ENCODE data around the gene HSPB6.
"Not testable (repeated sequence)": the region's sequence is repeated elsewhere in the genome, so short reads cannot be mapped to it uniquely, and the experiment has no call there.

The HSPB6 gene

GRCh38 chr19:35756377-35757230, at the start of gene HSPB6:
Gene HSPB6 (minus strand): TSS chr19:35757029. CDS start chr19:35757008, 21 bp downstream.
- Mint-ChIP-seq H3K27ac (peak within 1 kb of the TSS; percentile 95), H3K4me1 (ENCODE audit: low read depth) (peaks cover 27% of the 10 kb centered on the region), H3K27me3 (no peaks in the 10 kb centered on the region), H3K4me3 (peak within 1 kb of the TSS; percentile 96), H3K36me3 (no peaks in the 10 kb centered on the region), H3K9me3 (ENCODE audit: low read depth) (no peaks in the 10 kb centered on the region)

- H3K4me1 Mint-ChIP-seq (ENCODE audit: low read depth), result peaks cover 5% of the 10 kb centered on the region
- H3K4me3 Mint-ChIP-seq, result no peak overlapping the region
- H3K9me3 Mint-ChIP-seq (ENCODE audit: low read depth), result no peaks in the 10 kb centered on the region
- no peak overlapping the region for H3K27ac Mint-ChIP-seq
- peaks cover 3% of the 10 kb centered on the region for H3K27me3 Mint-ChIP-seq
- no peaks in the 10 kb centered on the region for H3K36me3 Mint-ChIP-seq
These were observed 49.8 kb upstream of the HSPB6 start for GRCh38 chr19:35806597-35806996.

GRCh38 chr19:35805526-35806102, 48.8 kb upstream of the HSPB6 start:
- no peak overlapping the region for H3K27ac Mint-ChIP-seq

GRCh38 chr19:35801828-35802227, 45.0 kb upstream of the HSPB6 start:
- H3K27ac Mint-ChIP-seq, result no peak overlapping the region
- H3K36me3 Mint-ChIP-seq, result no peaks in the 10 kb centered on the region
- peaks cover 9% of the 10 kb centered on the region for H3K27me3 Mint-ChIP-seq

More at GRCh38 chr19:35805526-35806102, 48.8 kb upstream of the HSPB6 start:
- no peak overlapping the region for H3K4me3 Mint-ChIP-seq
- no peaks in the 10 kb centered on the region for H3K36me3 Mint-ChIP-seq
- peaks cover 5% of the 10 kb centered on the region for H3K4me1 Mint-ChIP-seq (ENCODE audit: low read depth)
- H3K27me3 Mint-ChIP-seq, result peaks cover 3% of the 10 kb centered on the region
- no peaks in the 10 kb centered on the region for H3K9me3 Mint-ChIP-seq (ENCODE audit: low read depth)

GRCh38 chr19:35797663-35798062, 40.8 kb upstream of the HSPB6 start:
- H3K9me3 Mint-ChIP-seq (ENCODE audit: low read depth), result no peaks in the 10 kb centered on the region
- peaks cover 4% of the 10 kb centered on the region for H3K4me1 Mint-ChIP-seq (ENCODE audit: low read depth)
- H3K4me3 Mint-ChIP-seq, result no peak overlapping the region
- peaks cover 2% of the 10 kb centered on the region for H3K36me3 Mint-ChIP-seq
- H3K27me3 Mint-ChIP-seq, result peaks cover 22% of the 10 kb centered on the region
- no peak overlapping the region for H3K27ac Mint-ChIP-seq

More at GRCh38 chr19:35801828-35802227, 45.0 kb upstream of the HSPB6 start:
- Mint-ChIP-seq H3K4me3 (no peak overlapping the region), H3K4me1 (ENCODE audit: low read depth) (peaks cover 8% of the 10 kb centered on the region), H3K9me3 (ENCODE audit: low read depth) (no peaks in the 10 kb centered on the region)

GRCh38 chr19:35796645-35797542, 40.1 kb upstream of the HSPB6 start:
- H3K36me3 Mint-ChIP-seq, result peaks cover 2% of the 10 kb centered on the region
- H3K4me3 Mint-ChIP-seq, result peak overlapping the region; percentile 27
- no peak overlapping the region for H3K27ac Mint-ChIP-seq
- peaks cover 21% of the 10 kb centered on the region for H3K27me3 Mint-ChIP-seq
- H3K4me1 Mint-ChIP-seq (ENCODE audit: low read depth), result peaks cover 4% of the 10 kb centered on the region
- no peaks in the 10 kb centered on the region for H3K9me3 Mint-ChIP-seq (ENCODE audit: low read depth)

- not testable (repeated sequence) for H3K9me3 Mint-ChIP-seq (ENCODE audit: low read depth); H3K4me3 Mint-ChIP-seq; H3K4me1 Mint-ChIP-seq (ENCODE audit: low read depth); H3K27ac Mint-ChIP-seq; H3K36me3 Mint-ChIP-seq
- H3K27me3 Mint-ChIP-seq, result peaks cover 19% of the 10 kb centered on the region
These were observed 38.7 kb upstream of the HSPB6 start for GRCh38 chr19:35795564-35795963.

GRCh38 chr19:35793381-35794165, 36.7 kb upstream of the HSPB6 start:
- Mint-ChIP-seq H3K27me3 (peaks cover 17% of the 10 kb centered on the region), H3K36me3 (peaks cover 2% of the 10 kb centered on the region), H3K4me1 (ENCODE audit: low read depth) (peaks cover 4% of the 10 kb centered on the region), H3K27ac (peak overlapping the region; percentile 50), H3K4me3 (no peak overlapping the region), H3K9me3 (ENCODE audit: low read depth) (no peaks in the 10 kb centered on the region)

- H3K4me1 Mint-ChIP-seq (ENCODE audit: low read depth), result peaks cover 4% of the 10 kb centered on the region
- H3K27ac Mint-ChIP-seq, result no peak overlapping the region
- peaks cover 2% of the 10 kb centered on the region for H3K36me3 Mint-ChIP-seq
- H3K27me3 Mint-ChIP-seq, result peaks cover 17% of the 10 kb centered on the region
- no peak overlapping the region for H3K4me3 Mint-ChIP-seq
- no peaks in the 10 kb centered on the region for H3K9me3 Mint-ChIP-seq (ENCODE audit: low read depth)
These were observed 36.1 kb upstream of the HSPB6 start for GRCh38 chr19:35792888-35793287.

GRCh38 chr19:35792312-35792711, 35.5 kb upstream of the HSPB6 start:
- Mint-ChIP-seq H3K27ac (no peak overlapping the region), H3K36me3 (peaks cover 2% of the 10 kb centered on the region), H3K4me1 (ENCODE audit: low read depth) (peaks cover 4% of the 10 kb centered on the region), H3K4me3 (no peak overlapping the region), H3K27me3 (peaks cover 17% of the 10 kb centered on the region), H3K9me3 (ENCODE audit: low read depth) (no peaks in the 10 kb centered on the region)

- peaks cover 2% of the 10 kb centered on the region for H3K36me3 Mint-ChIP-seq
- H3K9me3 Mint-ChIP-seq (ENCODE audit: low read depth), result no peaks in the 10 kb centered on the region
- H3K4me3 Mint-ChIP-seq, result no peak overlapping the region
- H3K27ac Mint-ChIP-seq, result no peak overlapping the region
- peaks cover 2% of the 10 kb centered on the region for H3K4me1 Mint-ChIP-seq (ENCODE audit: low read depth)
- H3K27me3 Mint-ChIP-seq, result peaks cover 13% of the 10 kb centered on the region
These were observed 35.0 kb upstream of the HSPB6 start for GRCh38 chr19:35791814-35792279.

- Mint-ChIP-seq H3K4me3 (no peak overlapping the region), H3K4me1 (ENCODE audit: low read depth) (no peaks in the 10 kb centered on the region), H3K9me3 (ENCODE audit: low read depth) (no peaks in the 10 kb centered on the region), H3K27ac (no peak overlapping the region), H3K27me3 (peaks cover 7% of the 10 kb centered on the region), H3K36me3 (no peaks in the 10 kb centered on the region)
These were observed 34.4 kb upstream of the HSPB6 start for GRCh38 chr19:35790981-35791813.
